ENCODE data around the gene SFTPD. TPM values are rescaled to one million over a fixed set of nuclear protein-coding genes. Genes with fewer than 3 reads are reported as not detected.

The SFTPD gene
- total RNA-seq, 1 experiment from 2014 or later, result not detected

- no peak for DNase-seq (ENCODE audit: extremely low read depth, low read depth)
Measured at GRCh38 chr10:79946271-79947082, 2.4 kb downstream of the SFTPD start.

DNA sequence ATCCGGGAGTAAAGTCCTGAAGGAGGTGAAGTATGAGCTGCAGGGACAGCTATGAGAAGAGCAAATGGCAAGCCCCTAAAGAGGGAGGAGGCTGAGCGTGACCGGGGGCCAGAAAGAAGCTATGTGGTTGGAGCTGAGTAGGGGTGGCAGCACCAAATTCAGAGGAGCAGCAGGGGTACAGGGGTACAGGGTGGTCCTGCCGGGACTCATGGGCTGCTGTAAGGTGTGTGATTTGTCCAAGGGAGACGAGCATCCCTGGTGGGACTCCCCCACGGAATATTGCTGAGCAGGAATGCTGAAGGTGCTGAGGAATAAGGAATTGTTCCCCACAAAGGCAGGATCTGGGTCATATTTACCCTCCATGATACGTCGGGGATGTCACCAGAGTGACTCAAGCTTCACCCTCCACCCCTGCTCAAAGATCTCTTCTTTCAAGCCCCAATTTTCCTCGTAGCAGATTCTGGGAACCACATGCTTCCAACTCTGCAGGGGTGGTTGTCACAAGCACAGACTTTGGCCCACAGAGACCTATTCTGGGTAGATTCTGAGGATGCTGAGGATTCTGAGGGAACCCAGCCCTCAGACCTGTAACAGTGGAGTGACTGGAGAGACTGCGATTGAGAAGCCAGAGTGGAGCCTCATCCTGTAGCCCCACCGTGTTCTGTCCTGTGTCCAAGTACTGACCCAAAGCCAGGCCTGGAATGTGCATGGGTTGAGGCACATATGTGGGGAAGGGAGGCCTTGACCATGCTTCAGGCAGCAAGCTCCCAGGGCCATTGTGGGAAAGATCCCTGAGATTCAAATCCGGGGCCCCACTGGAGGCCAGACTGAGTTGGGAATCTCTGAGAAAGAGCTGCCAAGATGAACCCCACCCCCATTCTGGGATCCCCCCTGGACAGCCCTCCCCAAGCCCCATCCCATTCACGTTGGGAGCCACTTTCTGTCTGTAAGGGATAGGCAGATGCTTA, 4.2 kb downstream of the SFTPD start:
- DNase-seq (ENCODE audit: extremely low read depth, low read depth), result no peak

DNA sequence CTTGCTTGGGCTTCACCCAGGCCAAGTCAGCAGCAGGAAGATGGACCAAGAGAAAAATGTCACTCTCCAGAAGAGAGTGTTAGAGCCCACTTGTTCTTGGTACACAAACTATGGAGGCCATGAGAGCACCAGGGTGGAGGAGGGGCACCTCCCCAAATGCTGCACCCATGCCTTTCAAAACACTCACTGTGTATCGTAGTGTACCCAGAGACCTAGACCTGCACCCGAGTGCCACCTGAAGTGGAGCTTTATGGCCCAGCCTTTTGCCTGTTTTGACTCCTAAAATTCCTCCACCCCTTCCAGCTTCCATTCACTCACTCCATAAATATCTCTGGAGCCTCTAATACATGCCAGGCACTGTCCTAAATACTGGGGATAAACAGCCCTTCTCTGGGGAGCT, 5.0 kb downstream of the SFTPD start:
- DNase-seq (ENCODE audit: extremely low read depth, low read depth), result no peak

DNA sequence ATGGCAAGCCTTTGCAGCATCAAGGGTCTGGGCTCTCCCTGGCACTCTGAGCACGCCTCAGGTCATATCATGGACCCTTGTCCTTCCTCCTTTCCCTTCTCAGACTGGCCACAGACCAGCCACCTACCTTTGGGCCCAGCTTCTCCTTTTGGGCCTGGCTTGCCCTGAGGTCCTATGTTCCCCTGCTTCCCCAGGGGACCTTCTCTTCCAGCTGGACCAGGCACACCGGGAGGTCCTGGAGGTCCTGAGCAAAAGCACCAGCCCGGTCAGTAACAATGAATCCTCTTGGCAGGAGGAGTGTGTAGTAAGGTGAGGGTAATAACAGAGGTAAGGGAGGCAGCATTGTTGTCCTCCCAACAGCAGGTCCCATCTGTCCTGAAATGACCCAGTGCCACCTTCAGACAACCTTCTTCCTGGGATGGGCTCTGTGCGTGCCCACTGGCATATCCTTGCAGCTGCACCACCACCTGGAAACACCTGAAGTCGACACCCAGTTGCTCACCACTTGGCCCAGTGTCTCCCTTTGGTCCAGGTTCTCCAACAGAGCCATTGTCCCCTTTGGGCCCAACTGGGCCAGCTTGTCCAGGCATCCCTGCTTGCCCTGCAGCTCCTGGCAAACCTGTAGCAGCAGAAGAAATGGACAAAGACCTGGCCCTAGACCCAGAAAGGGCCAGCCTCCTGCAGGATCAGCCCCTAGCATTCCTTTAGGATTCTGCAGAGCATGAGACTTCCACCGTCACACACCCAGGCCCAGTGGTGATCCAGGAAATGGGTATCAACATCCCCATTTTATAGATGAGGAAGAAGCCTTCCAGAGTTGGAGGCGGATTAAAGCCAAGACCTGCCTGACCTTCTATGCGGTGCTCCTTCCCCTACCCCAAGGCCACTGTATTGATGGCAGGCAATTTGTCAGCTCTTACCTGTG, 6.4 kb downstream of the SFTPD start:
- no peak for DNase-seq (ENCODE audit: extremely low read depth, low read depth)

GRCh38 chr10:79941585-79942210, 7.2 kb downstream of the SFTPD start:
- no peak for DNase-seq (ENCODE audit: extremely low read depth, low read depth)

DNA sequence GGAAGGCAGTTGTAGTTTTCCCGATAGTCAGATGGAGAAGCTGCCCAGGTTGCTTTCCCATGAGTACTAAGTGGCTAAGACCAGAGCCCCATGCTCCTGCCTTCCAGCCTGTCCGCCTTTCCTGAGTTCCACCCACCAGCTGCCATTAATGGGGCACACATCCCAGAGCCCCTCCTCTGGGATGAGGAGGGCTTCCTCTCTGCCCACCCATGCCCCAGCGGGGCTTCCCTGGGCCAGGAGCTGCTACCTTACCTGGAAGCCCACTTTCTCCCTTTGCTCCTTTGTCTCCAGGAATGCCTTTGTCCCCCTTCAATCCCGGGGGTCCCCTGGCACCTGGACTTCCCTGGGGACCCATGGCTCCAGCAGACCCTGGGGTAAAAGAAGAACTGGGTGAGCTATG, 7.8 kb downstream of the SFTPD start:
- DNase-seq (ENCODE audit: extremely low read depth, low read depth), result no peak

DNA sequence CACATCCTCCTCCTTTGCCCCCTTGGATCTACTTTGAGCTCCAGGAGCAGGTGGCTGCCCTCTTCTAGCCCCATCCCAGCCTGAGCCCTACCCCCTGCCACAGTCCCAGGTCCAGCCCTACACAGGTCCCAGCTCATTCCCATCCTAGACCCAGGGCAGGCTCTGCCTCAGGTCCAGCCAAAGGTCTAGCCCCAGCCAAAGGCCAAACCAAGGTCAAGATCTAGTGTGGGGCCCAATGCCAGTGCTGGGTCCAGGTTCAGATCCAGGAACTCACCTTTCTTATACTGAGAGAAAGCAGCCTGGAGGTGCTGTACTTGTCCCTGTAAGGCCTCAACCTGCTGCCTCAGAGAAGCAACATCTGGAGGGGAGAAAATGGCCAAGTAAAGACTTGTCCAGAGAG, 8.5 kb downstream of the SFTPD start:
- DNase-seq (ENCODE audit: extremely low read depth, low read depth), result no peak

- DNase-seq (ENCODE audit: extremely low read depth, low read depth), result no peak
Measured at GRCh38 chr10:79939969-79940368, 8.9 kb downstream of the SFTPD start.

- no peak for DNase-seq (ENCODE audit: extremely low read depth, low read depth)
Measured at GRCh38 chr10:79938728-79939406, 10.0 kb downstream of the SFTPD start.

GRCh38 chr10:79937701-79938151, 11.2 kb downstream of the SFTPD start:
- no peak for DNase-seq (ENCODE audit: extremely low read depth, low read depth)

DNA sequence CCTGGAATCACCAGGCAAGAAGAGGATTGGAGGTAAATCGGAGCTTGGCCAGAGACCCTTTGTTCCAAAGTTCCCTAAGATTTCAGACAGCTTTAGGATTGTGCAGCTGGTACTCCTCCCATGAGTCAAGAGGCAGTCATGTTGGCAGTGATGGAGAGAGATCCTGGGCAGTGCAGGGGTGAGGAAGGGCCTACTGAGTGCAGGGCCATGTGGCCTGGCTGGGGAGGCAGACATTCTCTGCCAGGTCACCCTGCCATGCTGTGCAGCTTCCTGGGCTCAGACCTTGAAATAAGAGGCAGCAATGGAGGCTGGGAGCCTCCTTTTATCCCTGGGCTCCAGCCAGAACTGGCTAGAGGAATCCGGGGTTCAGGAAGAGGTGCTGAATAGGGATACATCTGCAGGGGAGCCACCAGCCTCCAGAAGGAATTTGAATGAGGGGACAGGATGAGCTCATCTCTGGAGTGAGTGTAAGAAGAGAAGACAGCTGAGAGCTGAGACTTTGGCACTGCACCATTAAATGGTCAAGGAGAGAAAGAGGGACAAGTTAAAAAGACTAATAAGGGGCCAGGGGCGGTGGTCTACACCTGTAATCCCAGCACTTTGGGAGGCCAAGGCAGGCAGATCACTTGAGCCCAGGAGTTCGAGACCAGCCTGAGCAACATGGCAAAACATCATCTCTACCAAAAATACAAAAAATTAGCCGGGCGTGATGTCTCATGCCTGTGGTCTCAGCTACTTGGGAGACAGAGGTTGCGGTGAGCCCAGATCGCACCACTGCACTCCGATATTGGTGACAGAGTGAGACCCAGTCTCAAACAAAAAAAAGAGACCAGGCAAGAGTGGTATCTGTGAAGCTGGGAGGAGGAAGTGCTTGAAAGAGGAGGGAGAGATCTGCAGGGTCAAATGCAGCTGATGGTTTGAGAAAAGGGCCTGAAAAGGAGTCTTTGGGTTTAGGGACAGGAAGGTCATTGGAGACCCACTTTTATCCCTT, 12.0 kb downstream of the SFTPD start:
- no peak for DNase-seq (ENCODE audit: extremely low read depth, low read depth)

GRCh38 chr10:79933961-79934360, 14.9 kb downstream of the SFTPD start:
- DNase-seq (ENCODE audit: extremely low read depth, low read depth), result no peak

DNA sequence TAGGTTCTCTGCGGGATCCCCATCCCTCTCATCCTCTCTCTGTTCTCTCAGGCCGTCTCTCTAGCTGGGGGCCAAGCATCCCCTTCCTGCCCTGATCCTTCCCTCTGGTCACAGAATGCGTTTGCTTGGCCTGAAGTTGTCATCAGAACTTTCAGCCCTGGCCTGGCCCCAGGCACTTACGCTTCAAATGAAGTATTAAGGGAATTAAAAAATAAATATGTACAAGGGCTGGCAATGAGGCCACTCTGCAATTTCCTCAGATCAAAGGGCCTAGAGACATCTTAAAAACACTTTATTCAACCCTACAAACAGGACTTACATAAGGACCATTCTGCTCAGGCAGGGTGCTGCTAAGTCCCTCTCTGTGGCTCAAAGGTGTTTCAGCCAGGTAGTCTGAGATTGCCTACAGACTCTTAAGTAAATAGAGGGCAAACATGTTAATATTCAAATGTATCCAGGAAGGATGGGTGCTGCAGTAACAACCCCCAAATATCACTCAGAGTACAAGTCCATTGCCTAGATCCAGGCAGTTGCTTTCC, 16.0 kb downstream of the SFTPD start:
- DNase-seq (ENCODE audit: extremely low read depth, low read depth), result no peak

GRCh38 chr10:79932307-79932706, 16.6 kb downstream of the SFTPD start:
- no peak for DNase-seq (ENCODE audit: extremely low read depth, low read depth)

- DNase-seq (ENCODE audit: extremely low read depth, low read depth), result no peak
Measured at GRCh38 chr10:79930751-79931150, 18.2 kb downstream of the SFTPD start.

GRCh38 chr10:79930267-79930666, 18.6 kb downstream of the SFTPD start:
- DNase-seq (ENCODE audit: extremely low read depth, low read depth), result no peak

GRCh38 chr10:79929409-79929904, 19.4 kb downstream of the SFTPD start:
- DNase-seq (ENCODE audit: extremely low read depth, low read depth), result peak; percentile 69
